Lung (tissue), 12 donors: ENCODE results near the gene PCDH9. TPM values are rescaled to one million over a fixed set of nuclear protein-coding genes. Genes with fewer than 3 reads are reported as not detected.

Experiments used
- ATAC-seq: fragments of 200-7000 bp; cut with Tn5 transposase; one replicate; pipeline ENCODE4 v1.9.1; 2020; ENCODE audit warnings: moderate number of reproducible peaks; ENCODE audit not compliant: insufficient read depth, low FRiP score
- DNase-seq, 3 donors: peaks; one replicate each; pipeline ENCODE4 v3.0.0-alpha.2; 2013 to 2017
- H3K27ac ChIP-seq, 2 donors: one replicate each; pipeline ENCODE4 v1.5.1; 2013; ENCODE audit warnings: mild to moderate bottlenecking in 2 of 2, moderate library complexity in 2 of 2, control low read depth in 1 of 2, inconsistent platforms in 1 of 2, low read depth in 1 of 2, low read length in 1 of 2
- H3K27me3 ChIP-seq, 3 donors: one replicate each; pipeline ENCODE4 v1.5.1; 2013; ENCODE audit warnings: low read length in 2 of 3; ENCODE audit not compliant: control insufficient read depth in 3 of 3, insufficient read depth in 3 of 3
- H3K36me3 ChIP-seq, 4 donors: one replicate each; pipeline ENCODE4 v1.5.1; 2013; ENCODE audit warnings: low read length in 4 of 4, mild to moderate bottlenecking in 1 of 4, moderate library complexity in 1 of 4; ENCODE audit not compliant: control insufficient read depth in 4 of 4, insufficient read depth in 4 of 4
- H3K4me1 ChIP-seq, 5 donors: one replicate each; pipeline ENCODE4 v1.5.1; 2013; ENCODE audit warnings: low read length in 5 of 5, mild to moderate bottlenecking in 2 of 5, moderate library complexity in 1 of 5; ENCODE audit not compliant: control insufficient read depth in 5 of 5, insufficient read depth in 5 of 5
- H3K4me3 ChIP-seq: one replicate; pipeline ENCODE4 v1.5.1; 2013; ENCODE audit warnings: mild to moderate bottlenecking, control low read depth, moderate library complexity
- H3K9ac ChIP-seq, 2 donors: one replicate each; pipeline ENCODE4 v1.5.1; 2013; ENCODE audit warnings: low read length in 2 of 2, control low read depth in 1 of 2; ENCODE audit not compliant: insufficient read depth in 1 of 2
- H3K9me3 ChIP-seq, 4 donors: one replicate each; pipeline ENCODE4 v1.5.1; 2013; ENCODE audit warnings: low read length in 3 of 4, mild to moderate bottlenecking in 1 of 4, moderate library complexity in 1 of 4; ENCODE audit not compliant: control insufficient read depth in 4 of 4, insufficient read depth in 3 of 4
- CTCF ChIP-seq: IDR thresholded peaks from 2 replicates; pipeline ENCODE4 v1.5.1; 2012; ENCODE audit warnings: mild to moderate bottlenecking; ENCODE audit errors: control extremely low read depth, extremely low read depth
- WGBS, 2 donors: extraction: QIAGEN DNeasy Blood & Tissue Kit; methylation state at CpG; one replicate each; pipeline ENCODE4 v1.1.7; 2013; 5-methylcytosine and 5-hydroxymethylcytosine counted together
- polyA plus RNA-seq, 2 donors: library from polyadenylated mRNA; stranded (reverse); fragments of 200-250 nt; gene quantifications; one replicate each; pipeline ENCODE4 v1.2.1, GENCODE V29; 2013
- total RNA-seq, 2 donors: library from RNA; depleted of rRNA in 1 of 2; stranded (reverse); fragments of >200 nt in 1 of 2; gene quantifications; one replicate each; pipeline ENCODE4 v1.2.1, GENCODE V29; 2014 to 2021
- donor health status: control.
- donor health status: control.
- donor health status: Bipolar disorder and iron deficiency.
- donor health status: healthy.
- donor health status: DM: yes; HTN: yes; CAD: no.

The PCDH9 gene
- total and polyA plus RNA-seq, 4 donors, result 0.68 to 22.2 (median 4.1) TPM

DNA sequence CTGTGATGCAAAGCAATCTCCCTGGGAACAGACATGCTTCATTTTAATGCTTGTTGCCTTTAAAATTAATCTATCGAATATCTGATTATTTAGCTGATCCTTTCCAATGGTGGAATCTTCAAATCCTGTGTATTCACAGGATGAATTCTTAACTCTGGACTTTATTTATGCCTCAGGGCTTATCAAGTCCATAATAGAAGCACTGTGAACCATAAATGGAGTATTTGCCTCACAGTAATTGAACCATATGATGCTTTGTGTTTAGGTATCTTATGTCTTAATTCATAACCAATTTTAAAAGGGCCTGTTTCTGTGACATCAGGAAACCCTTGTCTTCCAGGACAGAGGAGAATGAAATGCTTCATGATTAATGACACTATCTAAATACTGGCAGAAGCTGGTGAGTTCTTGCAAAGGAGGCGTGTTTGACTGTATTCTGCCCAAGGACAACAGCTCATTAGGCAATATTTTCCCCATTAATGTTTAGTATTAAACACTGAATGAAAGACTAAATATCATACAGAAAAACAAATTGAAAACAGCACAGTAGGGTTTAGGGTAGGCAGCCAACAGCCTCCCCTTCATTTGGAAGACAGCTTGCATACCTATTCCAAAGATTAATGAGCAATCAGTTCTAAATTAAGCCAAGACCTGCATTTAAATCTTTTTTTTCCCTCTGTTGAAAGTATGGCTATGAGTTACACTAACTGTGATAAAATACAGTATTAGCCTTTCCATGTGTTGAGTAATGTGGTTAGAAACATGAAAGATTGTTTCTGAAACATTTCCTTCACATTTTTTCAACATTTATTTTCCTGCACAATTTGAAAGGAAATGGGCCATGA lies 709.4 kb downstream of the PCDH9 start:
- ATAC-seq, result no peak
- no peaks in the 10 kb centered on the region for H3K4me1 ChIP-seq
- no peak overlapping the region for H3K27ac ChIP-seq
- WGBS, 2 donors, result 83 to 86% methylated on average over 2 of the region's 2 CpGs
- no peak overlapping the region for H3K9ac ChIP-seq
- TF ChIP-seq CTCF, result no peak
- no peaks in the 10 kb centered on the region for H3K36me3 ChIP-seq
- H3K4me3 ChIP-seq, result no peak overlapping the region
- no peaks in the 10 kb centered on the region for H3K27me3 ChIP-seq
- no peaks in the 10 kb centered on the region for H3K9me3 ChIP-seq
- no peak for DNase-seq

- WGBS, 2 donors, result 89 to 92% methylated on average over 4 of the region's 4 CpGs
- Histone ChIP-seq H3K27ac (no peak overlapping the region), H3K4me1 (no peaks in the 10 kb centered on the region), H3K9me3 (no peaks in the 10 kb centered on the region), H3K4me3 (no peak overlapping the region), H3K36me3 (no peaks in the 10 kb centered on the region), H3K9ac (no peak overlapping the region), H3K27me3 (no peaks in the 10 kb centered on the region)
- DNase-seq (no peak), ATAC-seq (no peak)
- no peak for TF ChIP-seq CTCF
These were observed 710.9 kb downstream of the PCDH9 start for GRCh38 chr13:66519259-66519658.

DNA sequence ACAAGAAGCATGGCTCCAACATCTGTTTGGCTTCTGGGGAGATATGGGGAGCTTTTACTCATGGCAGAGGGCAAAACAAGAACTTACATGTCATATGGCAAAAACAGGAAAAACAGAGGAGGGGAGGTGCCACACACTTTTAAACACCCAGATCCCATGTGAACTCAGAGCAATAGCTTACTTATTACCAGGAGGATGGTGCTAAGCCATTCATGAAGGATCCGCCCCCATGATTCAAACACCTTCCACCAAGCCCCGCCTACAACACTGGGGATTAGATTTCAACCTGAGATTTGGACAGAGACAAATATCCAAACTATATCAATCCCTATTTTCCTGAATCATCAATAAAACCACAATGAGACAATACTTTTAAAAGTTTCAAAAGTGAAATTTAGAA lies 712.1 kb downstream of the PCDH9 start:
- Histone ChIP-seq H3K27me3 (no peaks in the 10 kb centered on the region), H3K9ac (no peak overlapping the region), H3K36me3 (no peaks in the 10 kb centered on the region), H3K9me3 (no peaks in the 10 kb centered on the region), H3K4me3 (no peak overlapping the region), H3K27ac (no peak overlapping the region), H3K4me1 (no peaks in the 10 kb centered on the region)
- 92 to 93% methylated on average over 2 of the region's 2 CpGs for WGBS, 2 donors
- DNase-seq, result no peak
- no peak for ATAC-seq
- no peak for TF ChIP-seq CTCF
